B cell (primary cell): ENCODE results near the gene TXK. TPM values are rescaled to one million over a fixed set of nuclear protein-coding genes. Genes with fewer than 3 reads are reported as not detected.

ENCODE experiments used
- ATAC-seq: fragments of 200-7000 bp; cut with Tn5 transposase; one replicate; pipeline ENCODE4 v1.10.0; 2021; ENCODE audit warnings: low read depth, mild to moderate bottlenecking, moderate number of reproducible peaks, moderate library complexity
- CTCF ChIA-PET: fragments of 350-600 bp; sonication (Branson Sonifier 250); formaldehyde crosslinking; loops from one replicate; lab custom pipeline; 2021; ENCODE audit warnings: antibody characterized with exemption, inconsistent platforms; lab: Charles Lee
- POLR2A ChIA-PET: fragments of 350-600 bp; sonication (Branson Sonifier 250); formaldehyde crosslinking; loops from one replicate; lab custom pipeline; 2021; ENCODE audit warnings: antibody characterized with exemption; lab: Charles Lee
- DNase-seq: peaks from one replicate; pipeline ENCODE4 v3.0.0; 2013
- H2AFZ ChIP-seq: 2 replicates; pipeline ENCODE4 v1.6.1; 2012; ENCODE audit warnings: mild to moderate bottlenecking, low read depth, low read length; ENCODE audit not compliant: insufficient read depth, poor library complexity, severe bottlenecking
- H3K27ac ChIP-seq, 2 donors: 1 replicate in 1 of 2; 2 replicates in 1 of 2; pipeline ENCODE4 v1.5.1; 2012 to 2013; ENCODE audit warnings: low read length in 2 of 2, mild to moderate bottlenecking in 2 of 2, moderate library complexity in 1 of 2
- H3K27me3 ChIP-seq, 4 experiments: fragments of 200-600 bp in 1 of 4; sonication (generic) in 1 of 4; replicated peaks in 1 of 4; 1 replicate in 2 of 4; 2 replicates in 2 of 4; pipeline versions ENCODE4 v1.6.1 to v1.7.0; 2013 to 2016; ENCODE audit warnings: low read length in 3 of 4, mild to moderate bottlenecking in 2 of 4, mixed read lengths in 1 of 4, moderate library complexity in 1 of 4; ENCODE audit not compliant: insufficient read depth in 4 of 4, control insufficient read depth in 3 of 4; ENCODE audit errors: control extremely low read depth in 1 of 4
- H3K36me3 ChIP-seq, 2 experiments: replicated peaks in 1 of 2; 1 replicate in 1 of 2; 2 replicates in 1 of 2; pipeline versions ENCODE4 v1.6.1 to v1.7.1; 2013; ENCODE audit warnings: low read length in 1 of 2; ENCODE audit not compliant: insufficient read depth in 2 of 2, control insufficient read depth in 1 of 2; ENCODE audit errors: control extremely low read depth in 1 of 2, extremely low read depth in 1 of 2
- H3K4me1 ChIP-seq, 2 donors: fragments of 200-600 bp in 1 of 2; sonication (generic) in 1 of 2; 1 replicate in 1 of 2; 2 replicates in 1 of 2; pipeline versions ENCODE4 v1.5.1 to v1.6.1; 2013 to 2017; ENCODE audit warnings: low read length in 2 of 2; ENCODE audit not compliant: control insufficient read depth in 2 of 2, insufficient read depth in 2 of 2
- H3K4me2 ChIP-seq: replicated peaks from 2 replicates; pipeline ENCODE3; 2012; ENCODE audit warnings: mild to moderate bottlenecking, low read depth, low read length; ENCODE audit not compliant: poor library complexity, severe bottlenecking
- H3K4me3 ChIP-seq, 5 experiments: fragments of 200-600 bp in 1 of 5; sonication (generic) in 1 of 5; 1 replicate in 3 of 5; 2 replicates in 2 of 5; pipeline versions ENCODE4 v1.5.1 to v1.7.0; 2011 to 2016; ENCODE audit warnings: low read length in 4 of 5, mild to moderate bottlenecking in 4 of 5, low read depth in 2 of 5, control low read depth in 1 of 5, moderate library complexity in 1 of 5; ENCODE audit not compliant: insufficient read depth in 1 of 5; ENCODE audit errors: control extremely low read depth in 1 of 5, extremely low read depth in 1 of 5
- H3K79me2 ChIP-seq: fragments of 200-600 bp; sonication (generic); one replicate; pipeline ENCODE4 v1.6.0; 2016; ENCODE audit warnings: low read length; ENCODE audit not compliant: control insufficient read depth, insufficient read depth
- H3K9ac ChIP-seq: fragments of 200-600 bp; sonication (generic); 2 replicates; pipeline ENCODE4 v1.6.1; 2017; ENCODE audit warnings: mild to moderate bottlenecking, low read length, moderate library complexity
- H3K9me3 ChIP-seq, 3 donors: one replicate each; pipeline versions ENCODE4 v1.6.1 to v1.7.1; 2013; ENCODE audit warnings: low read length in 2 of 3; ENCODE audit not compliant: control insufficient read depth in 2 of 3, insufficient read depth in 1 of 3; ENCODE audit errors: control extremely low read depth in 1 of 3
- H4K20me1 ChIP-seq: 2 replicates; pipeline ENCODE4 v1.6.0; 2012; ENCODE audit warnings: mild to moderate bottlenecking, low read length; ENCODE audit not compliant: insufficient read depth, control insufficient read depth, poor library complexity, severe bottlenecking
- H3K27ac Mint-ChIP-seq: one replicate; pipeline ENCODE4 v1.8.0; 2021; ENCODE audit warnings: mixed read lengths
- H3K27me3 Mint-ChIP-seq: one replicate; pipeline ENCODE4 v1.8.0; 2021; ENCODE audit warnings: mixed read lengths
- H3K4me1 Mint-ChIP-seq: one replicate; pipeline ENCODE4 v1.8.0; 2021; ENCODE audit warnings: mixed read lengths
- H3K4me3 Mint-ChIP-seq: one replicate; pipeline ENCODE4 v1.8.0; 2021; ENCODE audit warnings: mixed read lengths
- H3K9me3 Mint-ChIP-seq: one replicate; pipeline ENCODE4 v1.8.0; 2022; ENCODE audit warnings: mixed read lengths; ENCODE audit not compliant: insufficient read depth
- EZH2 ChIP-seq: IDR thresholded peaks from 2 replicates; pipeline ENCODE4 v1.6.1; 2012; ENCODE audit warnings: borderline replicate concordance, low read depth, mild to moderate bottlenecking, moderate library complexity, low read length; ENCODE audit not compliant: insufficient read depth, poor library complexity, severe bottlenecking
- WGBS: methylation state at CpG from one replicate; pipeline ENCODE4 v1.1.5; 2013; ENCODE audit warnings: missing lambda C conversion rate; ENCODE audit not compliant: insufficient coverage; 5-methylcytosine and 5-hydroxymethylcytosine counted together
- intact Hi-C: fragments of 100-400 bp; cut with micrococcal nuclease; formaldehyde crosslinking; loops from one replicate; pipeline ENCODE4 v1.10.0; 2022
- polyA plus RNA-seq: library from polyadenylated mRNA; depleted of rRNA; stranded (reverse); fragments of >200 nt; gene quantifications from 2 replicates; pipeline ENCODE4 v1.2.3, GENCODE V29; 2012
- total RNA-seq, 2 donors: library from RNA; stranded (reverse); fragments of 120-200 nt in 1 of 2; gene quantifications; 1 replicate in 1 of 2; 2 replicates in 1 of 2; pipeline versions ENCODE4 v1.2.3 to v1.2.4, GENCODE V29; 2013 to 2022
- TF ChIP-seq, protein P1 (sequence below): fragments of 200-600 bp; IDR thresholded peaks from one replicate; pipeline ENCODE4 v1.8.0; 2022; ENCODE audit warnings: antibody characterized with exemption, mild to moderate bottlenecking

Gene TXK
- total and polyA plus RNA-seq, 2 donors (not counting 1 experiment from before 2014, with no cell fraction given), result 0.79 to 1.1 TPM

DNA sequence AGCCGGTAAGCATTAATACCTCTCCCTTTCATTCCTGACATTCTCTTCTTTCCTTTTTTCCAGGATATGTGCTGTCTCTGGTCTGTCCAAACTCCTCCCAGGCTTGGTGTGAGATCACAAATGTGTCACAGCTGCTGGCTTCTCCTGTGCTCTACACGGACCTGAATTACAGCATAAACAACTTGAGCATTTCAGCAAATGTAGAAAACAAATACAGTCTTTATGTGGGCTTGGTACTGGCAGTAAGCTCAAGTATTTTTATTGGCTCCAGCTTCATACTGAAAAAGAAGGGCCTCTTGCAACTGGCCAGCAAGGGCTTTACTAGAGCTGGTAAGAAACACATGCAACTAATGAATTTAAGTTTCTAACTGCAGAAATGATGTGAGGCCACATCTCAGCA is 109.0 kb downstream of the TXK start:
- Histone ChIP-seq H3K9ac (no peak overlapping the region), H3K36me3 (no peaks in the 10 kb centered on the region), H3K9me3 (no peaks in the 10 kb centered on the region), H3K27ac (no peak overlapping the region), H2AFZ (no peak overlapping the region), H3K4me3 (no peak overlapping the region), H4K20me1 (no peaks in the 10 kb centered on the region), H3K4me2 (no peak overlapping the region), H3K27me3 (peaks cover 0 to 21% (median 8%) of the 10 kb centered on the region in 4 experiments), H3K4me1 (no peaks in the 10 kb centered on the region), H3K79me2 (no peaks in the 10 kb centered on the region)
- ChIA-PET POLR2A (no interaction called here), CTCF (interaction anchor here (1.6 kb wide), 1 partner anchor 8 kb away, joined by 3 read pairs; the partner anchor contains the start of genes CNGA1 and NIPAL1)
- peaks cover 40% of the 10 kb centered on the region for H3K27me3 Mint-ChIP-seq
- 100% methylated on average over 1 of the region's 2 CpGs for WGBS
- ATAC-seq (no peak), DNase-seq (no peak)
- H3K9me3 Mint-ChIP-seq, result no peaks in the 10 kb centered on the region
- TF ChIP-seq, protein P1, sequence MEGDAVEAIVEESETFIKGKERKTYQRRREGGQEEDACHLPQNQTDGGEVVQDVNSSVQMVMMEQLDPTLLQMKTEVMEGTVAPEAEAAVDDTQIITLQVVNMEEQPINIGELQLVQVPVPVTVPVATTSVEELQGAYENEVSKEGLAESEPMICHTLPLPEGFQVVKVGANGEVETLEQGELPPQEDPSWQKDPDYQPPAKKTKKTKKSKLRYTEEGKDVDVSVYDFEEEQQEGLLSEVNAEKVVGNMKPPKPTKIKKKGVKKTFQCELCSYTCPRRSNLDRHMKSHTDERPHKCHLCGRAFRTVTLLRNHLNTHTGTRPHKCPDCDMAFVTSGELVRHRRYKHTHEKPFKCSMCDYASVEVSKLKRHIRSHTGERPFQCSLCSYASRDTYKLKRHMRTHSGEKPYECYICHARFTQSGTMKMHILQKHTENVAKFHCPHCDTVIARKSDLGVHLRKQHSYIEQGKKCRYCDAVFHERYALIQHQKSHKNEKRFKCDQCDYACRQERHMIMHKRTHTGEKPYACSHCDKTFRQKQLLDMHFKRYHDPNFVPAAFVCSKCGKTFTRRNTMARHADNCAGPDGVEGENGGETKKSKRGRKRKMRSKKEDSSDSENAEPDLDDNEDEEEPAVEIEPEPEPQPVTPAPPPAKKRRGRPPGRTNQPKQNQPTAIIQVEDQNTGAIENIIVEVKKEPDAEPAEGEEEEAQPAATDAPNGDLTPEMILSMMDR, result no peak
- TF ChIP-seq EZH2, result no peak
- intact Hi-C loops, result no loop called here
- no peak overlapping the region for H3K4me3 Mint-ChIP-seq
- peaks cover 8% of the 10 kb centered on the region for H3K4me1 Mint-ChIP-seq
- no peak overlapping the region for H3K27ac Mint-ChIP-seq

DNA sequence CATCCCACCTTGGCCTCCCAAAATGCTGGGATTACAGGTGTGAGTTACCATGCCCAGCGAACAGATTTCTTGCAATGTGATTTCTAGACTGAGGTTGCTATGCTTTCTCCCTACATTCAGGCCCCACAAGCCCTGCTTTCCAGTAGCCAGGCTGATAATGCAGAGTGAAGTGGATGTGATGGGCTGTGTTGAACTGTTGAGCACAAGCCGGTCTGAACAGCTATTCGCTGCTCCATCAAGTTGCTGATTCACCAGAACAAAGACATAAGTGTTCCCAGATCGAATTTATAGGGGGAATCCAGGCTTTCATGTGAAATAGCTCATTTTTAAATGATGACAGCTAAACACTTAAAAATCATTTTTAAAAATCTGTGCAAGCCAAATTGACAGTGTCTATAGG is 109.5 kb downstream of the TXK start:
- Histone ChIP-seq H3K27me3 (peaks cover 0 to 21% (median 8%) of the 10 kb centered on the region in 4 experiments), H3K4me3 (no peak overlapping the region), H4K20me1 (no peaks in the 10 kb centered on the region), H3K79me2 (no peaks in the 10 kb centered on the region), H2AFZ (no peak overlapping the region), H3K27ac (no peak overlapping the region), H3K9me3 (no peaks in the 10 kb centered on the region), H3K9ac (no peak overlapping the region), H3K36me3 (no peaks in the 10 kb centered on the region), H3K4me1 (no peaks in the 10 kb centered on the region), H3K4me2 (no peak overlapping the region)
- ATAC-seq, result no peak
- ChIA-PET CTCF (interaction anchor here (1.6 kb wide), 1 partner anchor 8 kb away, joined by 3 read pairs; the partner anchor contains the start of genes CNGA1 and NIPAL1), POLR2A (no interaction called here)
- peaks cover 40% of the 10 kb centered on the region for H3K27me3 Mint-ChIP-seq
- no peak overlapping the region for H3K27ac Mint-ChIP-seq
- peaks cover 8% of the 10 kb centered on the region for H3K4me1 Mint-ChIP-seq
- H3K4me3 Mint-ChIP-seq, result no peak overlapping the region
- H3K9me3 Mint-ChIP-seq, result no peaks in the 10 kb centered on the region
- 92% methylated on average over 2 of the region's 4 CpGs for WGBS
- TF ChIP-seq, protein P1, result no peak
- no peak for TF ChIP-seq EZH2
- no peak for DNase-seq
- intact Hi-C loops, result no loop called here
